HCT116 (cell line): ENCODE results near the gene ROR2.

Source experiments
- CBX3 ChIP-seq: IDR thresholded peaks from 2 replicates; pipeline ENCODE4 v1.6.1; 2012; ENCODE audit warnings: low read depth
- CEBPB ChIP-seq: IDR thresholded peaks from 2 replicates; pipeline ENCODE4 v1.6.1; 2012; ENCODE audit warnings: low read depth
- CTCF ChIP-seq, 3 experiments: fragments of 200-600 bp in 1 of 3; sonication (generic) in 1 of 3; IDR thresholded peaks in 2 of 3; conservative IDR thresholded peaks in 1 of 3; 2 replicates each; pipeline ENCODE4 v1.5.1; 2012 to 2017; ENCODE audit warnings: low read depth in 2 of 3, low read length in 2 of 3, antibody characterized with exemption in 1 of 3, borderline replicate concordance in 1 of 3, control low read depth in 1 of 3, mild to moderate bottlenecking in 1 of 3, mixed read lengths in 1 of 3, mixed run types in 1 of 3, moderate library complexity in 1 of 3; ENCODE audit not compliant: insufficient read depth in 1 of 3
- EGR1 ChIP-seq: IDR thresholded peaks from 2 replicates; pipeline ENCODE4 v1.6.1; 2012; ENCODE audit warnings: low read depth
- EZH2 ChIP-seq: fragments of 200-600 bp; sonication (generic); IDR thresholded peaks from 2 replicates; pipeline ENCODE4 v1.6.1; 2017; ENCODE audit warnings: antibody characterized with exemption, mixed run types
- EZH2phosphoT487 ChIP-seq: fragments of 200-600 bp; IDR thresholded peaks from 2 replicates; pipeline ENCODE4 v1.6.1; 2018; ENCODE audit warnings: antibody characterized with exemption, borderline replicate concordance
- JUND ChIP-seq: IDR thresholded peaks from 2 replicates; pipeline ENCODE4 v1.6.1; 2012
- POLR2A ChIP-seq: IDR thresholded peaks from 2 replicates; pipeline ENCODE4 v1.7.0; 2011; ENCODE audit warnings: borderline replicate concordance; ENCODE audit not compliant: insufficient read depth, insufficient read length; ENCODE audit errors: extremely low read depth
- POLR2AphosphoS5 ChIP-seq: IDR thresholded peaks from 2 replicates; pipeline ENCODE4 v1.6.1; 2011; ENCODE audit warnings: mild to moderate bottlenecking, low read depth, low read length, moderate library complexity
- RAD21 ChIP-seq: IDR thresholded peaks from 2 replicates; pipeline ENCODE4 v1.6.1; 2012; ENCODE audit warnings: low read depth, mild to moderate bottlenecking
- REST ChIP-seq: IDR thresholded peaks from 2 replicates; pipeline ENCODE4 v1.6.1; 2012; ENCODE audit warnings: low read depth
- SIN3A ChIP-seq: IDR thresholded peaks from 2 replicates; pipeline ENCODE4 v1.6.1; 2012; ENCODE audit warnings: low read depth
- SRF ChIP-seq: IDR thresholded peaks from 2 replicates; pipeline ENCODE4 v1.6.1; 2012; ENCODE audit warnings: low read depth
- ZNF274 ChIP-seq: fragments of 200-500 bp; sonication (Bioruptor generic); IDR thresholded peaks from 2 replicates; pipeline ENCODE4 v1.6.1; 2014; ENCODE audit warnings: mild to moderate bottlenecking, low read depth, low read length, inconsistent platforms

GRCh38 chr9:91643481-91644077 lies 306.4 kb downstream of the ROR2 start:
- TF ChIP-seq CTCF (IDR thresholded peaks at IDR 0.05 in 2 of 3, conservative IDR thresholded peaks at IDR 0.05 in 1 of 3; ENCODE audit: borderline replicate concordance in 1 of 3, insufficient read depth in 1 of 3, low read depth in 2 of 3, low read length in 2 of 3) (no peak), REST (no peak), SIN3A (no peak), ZNF274 (no peak), CEBPB (no peak), RAD21 (no peak), JUND (no peak), EZH2phosphoT487 (no peak), POLR2A (no peak), CBX3 (no peak), POLR2AphosphoS5 (no peak), EGR1 (no peak), EZH2 (no peak), SRF (no peak)
